ENCODE measurements around the gene SMOC1.

Gene SMOC1

DNA sequence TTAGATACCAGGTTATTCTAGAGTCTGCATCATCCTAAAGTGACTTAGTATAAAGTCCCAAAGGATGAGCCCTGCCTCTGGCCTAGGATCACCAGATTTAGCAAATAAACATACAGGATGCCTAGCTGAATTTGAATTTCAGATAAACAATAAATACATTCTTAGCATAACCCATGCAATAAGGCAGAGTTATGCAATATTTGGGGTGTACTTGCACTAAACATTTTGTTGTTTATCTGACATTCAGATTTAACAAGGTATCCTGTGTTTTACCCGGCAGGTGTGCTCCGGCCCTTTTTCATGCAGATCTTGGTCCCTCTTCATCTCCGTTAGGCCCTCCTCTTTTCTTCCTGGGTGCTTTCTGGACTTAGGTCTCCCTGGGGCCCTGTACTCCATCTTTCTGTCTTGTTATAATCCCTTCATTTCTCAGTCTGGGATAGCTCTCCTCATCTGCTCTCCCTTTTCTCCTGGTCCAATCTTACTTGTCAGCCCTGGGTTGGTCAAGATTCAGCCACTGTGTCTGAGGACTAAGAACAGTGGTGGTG, 18.1 kb upstream of the SMOC1 start:
- DNase-seq (ENCODE audit: low spot score), result no peak
- no peak for FAIRE-seq

DNA sequence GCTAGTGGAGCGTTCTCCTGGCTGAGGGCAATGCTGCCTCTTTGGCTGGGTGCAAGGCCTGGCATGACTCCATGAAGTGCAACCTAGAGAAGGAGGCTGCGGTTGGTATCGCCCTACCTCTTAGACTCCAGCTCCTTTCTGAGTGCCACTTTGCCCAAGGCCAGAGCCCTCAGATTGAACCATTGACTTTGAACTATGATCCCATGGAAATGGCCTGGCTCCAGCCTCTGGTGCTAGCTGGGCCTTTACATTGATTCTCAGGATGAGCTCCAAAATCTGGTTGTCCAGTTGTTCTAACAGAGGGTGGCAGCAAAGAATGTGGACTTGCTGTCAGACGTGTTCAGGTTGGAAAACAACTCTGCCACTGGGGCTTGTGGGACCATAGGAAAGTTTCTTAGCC, 16.1 kb upstream of the SMOC1 start:
- FAIRE-seq, result peak; percentile 61
- no peak for DNase-seq (ENCODE audit: low spot score)

DNA sequence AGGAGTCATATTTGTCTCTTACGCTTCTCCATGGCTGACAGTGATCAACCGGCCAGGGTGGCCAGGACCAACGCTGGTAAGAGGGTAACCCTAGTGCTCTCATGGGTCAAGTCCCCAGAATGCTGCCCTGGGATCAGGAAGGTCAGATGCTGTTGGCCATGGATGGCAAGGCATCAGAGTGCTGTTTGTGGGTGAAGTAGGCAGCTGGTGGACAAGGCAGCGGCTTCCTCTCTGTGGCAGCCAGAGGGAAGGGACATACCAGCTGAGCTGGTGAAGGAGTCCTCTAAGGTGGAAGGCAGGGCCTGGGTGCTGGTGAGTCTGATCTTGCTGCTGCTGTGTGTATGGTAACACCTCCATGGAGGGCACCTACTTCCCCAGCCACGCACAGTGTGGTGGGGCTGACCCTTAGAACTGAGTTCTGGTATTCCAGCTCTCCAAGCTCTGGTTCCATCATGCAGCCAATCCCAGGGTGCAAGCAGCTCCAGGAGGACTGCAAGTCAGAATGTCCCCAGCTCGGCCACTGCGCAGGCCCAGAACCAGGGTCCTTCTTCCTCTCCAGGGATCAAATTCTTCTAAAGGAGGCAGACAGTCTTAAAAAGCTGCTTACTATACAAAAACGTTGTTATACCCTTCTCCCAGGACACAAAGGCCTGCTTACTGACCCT, 13.4 kb upstream of the SMOC1 start:
- DNase-seq (ENCODE audit: low spot score) (no peak), FAIRE-seq (peak; percentile 88)

DNA sequence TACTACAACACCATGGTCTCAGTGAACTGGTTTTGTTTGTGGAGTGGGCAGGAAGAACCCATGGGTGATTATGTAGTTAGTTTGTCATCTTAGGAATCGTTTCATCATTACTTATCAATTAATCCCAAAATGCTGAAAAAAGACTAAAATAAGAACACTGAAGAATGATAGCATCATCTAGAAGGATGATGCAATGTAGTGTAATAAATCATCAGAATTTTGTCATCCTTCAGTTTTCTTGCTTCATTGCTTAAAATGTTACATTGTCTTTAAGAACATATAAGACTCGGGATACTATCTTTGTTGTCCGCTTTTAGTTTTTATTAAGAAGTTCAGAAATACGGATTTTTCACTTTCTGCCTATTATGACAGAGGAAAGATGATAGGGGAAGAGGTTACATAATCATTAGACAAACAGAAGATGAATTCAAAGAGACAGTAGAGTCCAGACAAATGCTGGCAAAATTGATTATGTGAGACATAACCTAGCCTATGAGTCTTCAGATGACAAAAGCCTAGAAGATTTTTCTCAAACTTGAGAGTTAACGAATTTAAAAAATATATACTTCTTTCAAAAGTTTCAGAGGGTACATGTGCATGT, 10.8 kb upstream of the SMOC1 start:
- FAIRE-seq (peak; percentile 68), DNase-seq (ENCODE audit: low spot score) (no peak)

DNA sequence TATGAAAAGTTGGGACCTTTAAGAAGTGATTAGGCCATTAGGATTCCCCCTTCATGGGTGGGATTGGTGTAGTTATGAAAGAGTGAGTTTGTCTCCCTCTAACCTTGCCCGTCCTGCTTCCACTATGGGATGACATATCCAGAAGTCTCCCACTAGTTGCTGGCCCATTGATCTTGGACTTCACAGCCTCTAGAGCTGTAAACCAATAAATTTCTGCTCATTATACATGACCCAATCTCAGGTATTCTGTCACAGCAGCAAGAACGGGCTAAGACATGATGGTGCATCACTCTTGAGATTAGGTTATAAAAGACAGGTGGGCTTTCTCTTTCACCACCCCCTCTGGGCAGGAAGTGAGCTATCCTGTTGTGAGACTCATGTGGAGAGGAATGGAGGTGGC, 8.6 kb upstream of the SMOC1 start:
- no peak for DNase-seq (ENCODE audit: low spot score)
- peak; percentile 79 for FAIRE-seq

DNA sequence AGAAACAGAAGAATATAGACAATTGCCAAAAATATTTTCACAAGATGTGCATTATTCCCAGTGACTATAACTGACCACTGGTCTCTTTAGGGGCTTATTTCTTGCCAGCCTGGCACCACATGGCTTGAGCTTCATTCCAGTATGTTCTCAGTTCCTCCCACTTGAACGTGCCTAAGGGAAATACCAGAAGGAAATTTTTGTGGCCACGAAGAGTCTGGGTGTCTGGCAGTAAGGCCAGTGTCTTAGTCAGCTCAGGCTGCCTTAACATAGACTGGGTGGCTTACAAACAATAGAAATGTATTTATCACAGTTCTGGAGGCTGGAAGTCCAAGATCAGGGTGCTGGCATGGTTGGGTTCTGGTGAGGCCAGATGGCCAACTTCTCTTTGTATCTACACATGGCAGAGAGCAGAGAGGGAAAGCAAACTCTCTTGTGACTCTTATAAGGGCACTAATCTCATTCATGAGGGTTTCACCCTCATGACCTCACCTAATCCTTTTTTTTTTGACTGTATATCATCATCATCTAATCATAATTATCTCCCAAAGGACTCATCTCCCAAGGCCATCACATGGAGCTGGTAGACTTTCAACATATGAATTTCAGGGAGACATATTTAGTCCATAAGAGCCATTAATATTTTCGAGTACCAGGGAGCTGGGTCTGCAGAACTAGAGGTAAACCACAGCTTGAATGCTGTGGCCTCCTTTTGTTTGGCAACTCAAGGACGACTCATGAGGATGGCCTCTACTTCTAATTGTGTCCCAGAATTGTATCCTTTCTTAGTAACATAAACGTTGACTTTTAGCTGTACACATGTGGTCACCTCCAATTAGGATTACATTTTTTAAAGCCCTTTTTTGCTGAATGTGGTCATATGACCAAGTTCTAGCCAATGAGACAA, 5.1 kb upstream of the SMOC1 start:
- peak; percentile 72 for DNase-seq (ENCODE audit: low spot score)
- FAIRE-seq, result peak; percentile 92

DNA sequence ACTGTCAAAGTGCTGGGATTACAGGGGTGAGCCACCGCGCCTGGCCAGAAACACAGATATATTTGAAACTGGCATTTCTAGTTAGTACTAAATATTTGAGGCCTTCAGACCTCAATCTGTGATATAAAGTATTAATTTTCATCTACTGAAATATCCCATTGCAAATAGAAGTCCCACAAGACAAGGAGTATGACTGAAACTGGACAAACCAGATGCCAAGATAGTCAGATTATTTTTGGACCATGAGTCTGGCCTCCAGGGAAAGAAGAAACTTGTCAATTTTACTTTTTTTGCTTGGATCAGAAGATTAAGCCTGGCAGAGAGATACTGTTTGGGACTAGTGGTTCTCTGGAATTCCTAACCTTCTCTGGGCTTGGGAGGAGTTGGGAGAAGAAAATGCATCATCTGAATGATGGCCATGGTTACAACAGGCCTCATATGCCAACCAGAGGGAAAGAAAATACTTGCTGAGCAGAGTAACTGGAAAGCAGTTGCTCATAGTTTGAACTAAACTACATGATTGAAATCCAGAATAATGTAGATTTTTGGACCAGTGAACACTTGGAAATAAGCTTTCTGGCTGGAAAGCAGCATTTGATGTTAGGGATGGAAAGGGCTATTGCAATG, 2.9 kb upstream of the SMOC1 start:
- DNase-seq (ENCODE audit: low spot score) (no peak), FAIRE-seq (peak; percentile 42)

DNA sequence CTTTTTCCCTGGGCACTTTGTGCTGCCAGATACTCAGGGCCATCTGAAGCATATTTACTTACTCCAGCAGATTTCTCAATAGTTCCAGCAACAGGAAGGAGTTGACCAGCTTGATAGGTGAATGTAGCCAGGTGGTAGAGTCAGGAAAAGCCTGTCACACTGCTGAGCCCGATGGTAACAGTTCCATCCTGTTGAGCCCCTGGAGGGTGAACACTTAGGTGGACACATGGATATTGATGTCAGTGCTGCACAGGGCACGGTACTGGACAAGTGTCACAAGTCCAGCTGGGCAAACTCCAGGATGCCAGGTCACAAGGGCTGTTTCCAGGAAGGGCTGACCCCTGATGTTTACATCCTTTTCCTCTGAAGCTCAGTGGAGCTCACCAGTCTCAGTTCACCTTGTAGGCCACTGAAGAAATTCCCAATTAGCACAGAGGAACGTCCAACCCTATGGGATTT, 2.3 kb upstream of the SMOC1 start:
- FAIRE-seq, result peak; percentile 81
- no peak for DNase-seq (ENCODE audit: low spot score)

DNA sequence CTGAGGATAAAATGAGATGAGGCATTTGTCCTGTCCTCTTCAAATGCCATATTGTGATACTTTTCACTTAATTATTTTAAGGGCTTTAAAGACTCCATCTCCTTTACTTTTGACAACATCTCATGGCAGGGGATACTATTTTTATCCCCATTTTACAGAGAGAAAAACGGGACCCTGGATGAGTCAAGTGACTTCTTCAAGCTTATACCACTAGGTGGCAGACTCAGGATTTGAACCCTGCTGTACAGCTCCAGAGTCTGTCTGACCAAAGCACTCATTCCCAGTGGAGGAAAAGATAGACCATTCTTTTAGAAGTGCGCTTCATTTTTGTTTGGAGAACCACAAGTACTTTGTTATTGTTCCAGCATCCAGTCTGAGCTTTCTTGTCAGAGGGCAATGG, 1.7 kb upstream of the SMOC1 start:
- no peak for FAIRE-seq
- DNase-seq (ENCODE audit: low spot score), result no peak

DNA sequence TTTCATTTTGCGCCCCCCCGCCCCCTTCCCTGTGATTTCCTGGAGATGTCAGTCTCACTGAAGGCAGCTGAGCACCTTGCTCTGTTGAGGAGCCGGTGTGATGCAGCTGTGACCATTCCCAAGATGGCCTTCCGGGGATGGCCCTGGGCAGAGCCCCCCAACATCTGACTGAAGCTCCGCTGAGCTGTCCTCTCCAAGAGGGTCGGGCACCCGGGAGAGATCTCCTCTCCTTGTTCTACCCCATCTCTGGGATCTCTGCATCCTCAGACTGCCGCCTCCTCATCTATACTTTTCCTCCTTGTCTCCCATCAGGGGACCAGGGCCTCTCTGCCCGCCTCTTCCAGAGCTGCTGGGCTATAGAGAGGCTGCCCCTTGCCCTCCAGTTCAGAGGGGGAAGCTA, 965 bp upstream of the SMOC1 start:
- no peak for DNase-seq (ENCODE audit: low spot score)
- FAIRE-seq, result no peak

DNA sequence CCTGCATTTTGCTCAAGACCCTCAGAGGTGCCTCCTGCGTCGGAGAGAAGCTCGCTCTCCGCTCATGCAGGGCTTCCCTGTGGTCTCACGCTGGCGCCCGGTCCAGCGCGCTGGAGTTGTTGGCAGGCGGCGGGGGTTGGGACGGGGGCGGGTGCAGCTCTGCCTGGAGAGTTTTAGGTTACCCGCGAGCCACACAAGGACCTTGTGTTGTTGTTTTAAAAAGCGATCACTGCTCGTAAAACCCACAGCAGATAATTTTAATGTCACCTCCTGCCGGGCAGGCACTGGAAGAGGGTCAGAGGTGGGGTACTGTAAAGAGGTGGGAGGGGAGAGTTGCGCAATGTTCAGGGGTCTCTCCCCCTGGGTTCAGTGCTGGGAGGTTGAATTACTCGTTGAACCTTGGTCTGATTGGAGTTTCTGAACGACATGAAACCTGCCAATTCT, 850 bp downstream of the SMOC1 start:
- peak; percentile 59 for DNase-seq (ENCODE audit: low spot score)
- peak; percentile 88 for FAIRE-seq

DNA sequence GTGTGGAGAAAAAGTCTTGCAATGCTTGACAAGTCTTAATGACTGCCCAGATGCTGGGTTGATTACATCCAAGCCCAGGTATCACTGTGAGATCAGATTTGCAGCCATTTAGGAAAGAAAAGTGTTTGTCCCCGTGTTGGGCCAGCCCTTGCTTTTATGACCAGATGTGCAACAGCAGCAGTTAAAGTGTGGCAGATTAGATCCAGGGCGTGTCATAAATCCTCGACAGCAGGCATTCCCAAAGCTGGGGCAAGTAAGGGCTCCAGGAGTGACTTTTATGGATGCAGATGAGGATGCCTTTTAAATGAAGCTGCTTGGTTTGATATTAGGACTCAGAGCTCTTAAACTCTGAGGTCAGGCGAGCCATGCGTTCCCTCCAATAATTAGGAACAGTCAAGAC, 1.7 kb downstream of the SMOC1 start:
- FAIRE-seq (no peak), DNase-seq (ENCODE audit: low spot score) (no peak)

DNA sequence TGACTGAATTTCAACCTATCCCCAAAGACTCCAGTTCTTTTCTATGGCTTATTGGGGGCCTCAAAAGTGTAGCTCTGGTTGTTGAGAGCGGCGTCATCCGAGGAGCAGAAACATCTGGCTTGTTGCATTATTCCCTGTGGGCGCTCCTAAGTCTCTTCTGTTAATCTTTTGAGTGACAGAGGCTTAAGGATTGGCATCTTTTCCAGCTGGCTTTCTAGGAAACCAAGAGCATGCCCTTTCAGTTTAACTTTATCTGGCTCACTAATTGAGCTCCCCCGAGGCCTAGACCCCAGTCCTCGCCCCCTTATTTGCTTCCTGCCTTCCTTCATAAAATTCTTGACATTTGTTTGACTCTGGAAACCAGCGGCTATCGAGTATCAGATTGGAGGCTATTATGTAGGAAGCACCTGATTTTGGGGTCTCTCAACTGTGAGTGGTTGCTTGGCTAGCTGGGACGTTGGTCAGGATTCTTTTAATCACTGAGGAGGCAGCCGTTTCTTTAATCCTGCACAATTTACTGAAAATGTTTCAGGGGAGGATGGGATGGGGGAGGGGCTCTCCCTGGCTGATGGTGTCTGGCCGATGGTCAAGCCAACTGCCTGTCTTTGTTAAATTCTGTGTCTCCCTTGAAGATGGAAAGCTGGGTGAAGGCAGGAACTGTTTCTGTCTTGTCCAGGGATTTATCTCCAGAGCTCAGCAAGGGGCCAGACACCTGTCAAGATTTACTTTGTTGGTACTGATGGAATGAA, 3.1 kb downstream of the SMOC1 start:
- no peak for DNase-seq (ENCODE audit: low spot score)

DNA sequence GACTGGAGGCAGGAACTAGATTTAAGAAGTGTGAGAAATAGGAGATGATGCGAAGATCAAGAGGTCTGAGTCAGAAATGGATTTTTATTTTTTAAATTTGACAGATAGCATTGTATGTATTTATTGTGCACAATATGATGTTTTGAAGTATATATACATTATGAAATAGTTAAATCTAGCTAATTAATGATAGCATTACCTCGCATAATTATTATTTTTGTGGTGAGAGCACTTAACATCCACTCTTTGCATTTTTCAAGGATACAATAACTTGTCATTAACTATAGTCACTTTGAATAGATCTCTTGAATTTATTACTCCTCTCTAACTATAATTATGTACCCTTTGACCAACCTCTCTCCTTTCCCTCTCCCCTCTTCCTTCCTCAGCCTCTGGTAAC, 3.7 kb downstream of the SMOC1 start:
- FAIRE-seq (no peak), DNase-seq (ENCODE audit: low spot score) (no peak)

More for the DNA sequence above, 3.1 kb downstream of the SMOC1 start:
- FAIRE-seq, result no peak

DNA sequence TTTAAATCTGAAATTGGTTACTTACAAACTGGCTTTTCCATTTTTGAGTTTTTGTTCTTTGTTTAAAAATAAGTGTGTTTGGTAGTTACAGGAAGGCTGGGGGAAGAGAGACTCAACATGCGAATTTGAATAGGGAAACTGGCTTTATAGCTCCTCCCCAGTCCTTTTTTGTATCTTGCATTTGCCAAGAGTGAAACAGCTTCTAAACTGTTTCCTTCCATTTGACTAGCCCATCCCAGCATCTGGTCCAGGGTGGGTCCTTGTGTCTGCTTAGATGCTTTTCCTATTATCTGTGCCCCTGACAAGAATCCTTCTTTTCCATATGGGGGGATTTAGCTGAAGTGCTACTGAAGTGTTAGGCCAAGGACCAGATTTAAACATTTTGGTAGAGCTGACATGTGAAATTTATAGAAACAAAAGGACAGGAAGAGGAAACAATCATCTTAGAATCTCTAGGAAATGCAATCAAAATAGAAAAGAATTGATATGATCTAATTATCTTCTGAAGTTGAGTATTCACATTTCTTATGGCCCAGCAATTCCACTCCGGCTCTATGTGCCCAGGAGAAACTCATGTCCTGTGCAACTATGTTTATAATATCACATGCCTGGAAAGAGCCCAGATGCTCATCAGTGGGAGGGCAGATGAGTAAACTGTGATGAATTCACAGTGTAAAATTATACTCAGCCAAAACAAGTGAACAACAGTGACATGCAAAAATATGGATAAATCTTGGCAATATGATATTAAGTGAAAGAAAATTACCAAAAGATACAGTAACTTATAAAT, 7.4 kb downstream of the SMOC1 start:
- no peak for FAIRE-seq
- no peak for DNase-seq (ENCODE audit: low spot score)

DNA sequence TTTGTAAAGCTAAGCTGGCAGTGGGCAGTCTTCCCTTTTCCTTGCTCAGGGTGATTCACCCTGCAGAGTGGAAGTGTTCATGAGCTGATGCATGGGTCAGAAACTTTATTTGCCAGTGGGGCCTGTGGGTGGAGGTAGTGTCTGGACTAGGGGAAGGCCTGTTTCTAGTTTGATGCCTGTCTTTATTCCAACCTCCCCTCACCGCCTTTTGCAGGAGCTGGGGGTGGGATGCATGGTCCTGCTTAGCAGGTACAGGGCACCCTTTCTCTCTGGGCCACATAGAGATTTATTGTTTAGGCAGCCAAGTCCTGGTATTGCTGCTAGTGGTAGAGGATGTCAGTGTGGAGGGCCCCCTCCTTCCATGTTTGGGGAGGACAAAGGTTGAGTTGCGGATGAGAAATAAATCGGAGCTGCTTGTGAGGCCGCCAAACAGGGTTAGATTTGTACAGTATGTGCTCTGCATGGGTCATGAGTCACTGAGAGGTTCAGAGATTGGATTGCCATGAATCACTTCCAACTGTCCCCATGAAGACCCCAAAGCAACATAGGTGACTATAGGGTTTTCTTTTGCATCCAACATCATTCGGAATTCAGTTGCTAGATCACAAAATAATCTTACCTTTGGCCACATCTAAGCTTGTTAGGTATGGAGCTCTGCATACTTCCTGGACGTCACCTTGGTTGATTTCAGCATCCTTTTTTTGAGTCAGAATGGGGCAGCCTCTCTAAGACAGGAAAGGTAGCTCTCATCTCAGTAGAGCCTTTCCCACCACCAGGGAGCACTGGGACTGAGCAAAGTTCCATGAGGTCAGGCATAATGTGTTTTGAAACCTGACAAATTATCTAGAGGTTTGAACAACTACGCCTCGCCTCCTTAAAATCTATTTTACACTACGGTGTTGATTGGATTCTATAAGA, 8.8 kb downstream of the SMOC1 start:
- DNase-seq (ENCODE audit: low spot score) (no peak), FAIRE-seq (peak; percentile 56)

DNA sequence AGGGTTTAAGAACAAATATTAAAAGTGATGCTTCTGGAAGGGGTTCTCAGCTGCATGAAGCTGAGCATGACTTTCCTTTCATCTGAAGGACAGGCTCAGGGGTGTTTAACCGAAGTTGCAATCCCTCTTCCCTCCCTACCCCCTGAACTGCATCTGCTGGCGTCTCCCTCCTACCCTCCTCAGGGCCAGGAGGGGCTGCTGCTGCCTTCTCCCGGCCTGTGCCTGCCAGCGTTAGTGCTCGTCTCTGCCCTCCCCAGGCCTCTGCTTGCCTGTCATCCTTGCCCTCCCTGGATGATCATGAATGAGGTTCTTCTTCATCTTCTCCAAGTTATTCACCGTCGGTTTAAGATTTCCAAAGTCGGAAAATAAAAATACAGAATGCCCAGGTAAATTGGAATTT, 12.2 kb downstream of the SMOC1 start:
- FAIRE-seq, result no peak
- DNase-seq (ENCODE audit: low spot score), result no peak

DNA sequence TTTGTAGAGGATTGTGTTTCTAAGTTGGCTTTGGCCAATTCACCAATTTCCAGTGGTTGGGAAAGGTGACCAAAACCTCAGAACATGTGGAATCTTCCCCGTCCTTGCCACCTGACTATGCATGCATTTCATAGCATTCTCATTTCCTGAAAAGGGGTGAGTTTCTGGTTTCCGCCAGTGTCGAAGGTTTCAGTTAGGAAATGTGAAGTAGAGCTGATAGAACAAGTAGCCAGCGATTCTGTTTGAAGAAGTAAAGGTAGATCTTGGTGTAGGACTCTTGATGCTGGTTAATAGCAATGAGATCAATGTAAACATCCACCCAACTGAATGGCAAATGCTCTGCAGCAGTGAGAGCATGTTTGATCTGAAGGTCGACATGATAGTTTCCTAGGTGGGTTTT, 15.9 kb downstream of the SMOC1 start:
- FAIRE-seq, result peak; percentile 76
- no peak for DNase-seq (ENCODE audit: low spot score)

DNA sequence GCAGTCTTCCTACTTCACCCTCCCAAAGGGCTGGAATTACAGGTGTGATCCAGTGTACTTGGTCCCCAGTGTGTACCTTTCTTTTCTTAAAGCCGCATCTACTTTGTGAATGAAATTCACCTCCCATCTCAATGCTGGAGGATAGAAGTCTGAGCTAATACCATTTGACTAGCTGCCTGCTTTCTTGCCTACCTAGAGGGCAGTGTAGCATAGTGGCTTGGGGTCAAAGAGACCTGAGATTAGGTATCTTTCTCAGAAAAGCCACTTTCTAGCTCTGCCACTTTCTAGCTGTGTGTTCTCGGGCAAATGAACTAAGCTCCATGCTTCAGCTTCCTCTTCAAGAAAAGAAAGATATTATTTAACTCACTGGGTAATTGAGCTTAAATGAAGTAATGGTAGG, 16.9 kb downstream of the SMOC1 start:
- DNase-seq (ENCODE audit: low spot score), result no peak
- FAIRE-seq, result peak; percentile 42

Data from urothelium cell line (cell line).